GM12864 (cell line): ENCODE data around the gene OSBP2.

ENCODE experiments used
- DNase-seq: peaks from one replicate; pipeline ENCODE4 v3.0.0-alpha.2; 2011; ENCODE audit warnings: low read depth
- H3K4me3 ChIP-seq: 2 replicates; pipeline ENCODE4 v1.5.1; 2011; ENCODE audit warnings: mild to moderate bottlenecking, low read depth, low read length, control low read depth
- TF ChIP-seq, protein P1 (sequence below): IDR thresholded peaks from 2 replicates; pipeline ENCODE4 v1.5.1; 2011; ENCODE audit warnings: low read depth, mild to moderate bottlenecking, moderate library complexity, low read length, control low read depth, inconsistent platforms; ENCODE audit errors: missing control alignments

The OSBP2 gene

DNA sequence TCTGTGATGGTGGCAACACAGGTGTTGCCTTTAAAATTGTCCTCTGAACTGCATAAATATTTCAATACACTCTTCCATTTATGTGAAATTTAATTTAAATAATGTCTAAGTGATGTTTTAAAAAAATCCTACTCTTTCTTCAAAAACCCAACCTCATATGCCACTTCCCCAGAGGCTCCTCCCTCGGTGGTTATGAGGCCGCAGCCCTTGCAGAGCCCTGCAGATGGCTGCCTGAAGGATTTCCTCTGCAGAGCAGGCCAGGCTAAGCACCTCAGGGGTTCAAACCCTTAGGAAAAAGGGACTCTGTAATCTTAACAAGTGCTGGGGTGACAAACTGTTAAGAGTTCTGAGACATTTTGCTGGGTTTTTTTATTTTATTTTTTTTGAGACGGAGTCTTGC is 248.7 kb downstream of the OSBP2 start:
- DNase-seq = no peak
- no peak overlapping the region for H3K4me3 ChIP-seq
- TF ChIP-seq, protein P1, sequence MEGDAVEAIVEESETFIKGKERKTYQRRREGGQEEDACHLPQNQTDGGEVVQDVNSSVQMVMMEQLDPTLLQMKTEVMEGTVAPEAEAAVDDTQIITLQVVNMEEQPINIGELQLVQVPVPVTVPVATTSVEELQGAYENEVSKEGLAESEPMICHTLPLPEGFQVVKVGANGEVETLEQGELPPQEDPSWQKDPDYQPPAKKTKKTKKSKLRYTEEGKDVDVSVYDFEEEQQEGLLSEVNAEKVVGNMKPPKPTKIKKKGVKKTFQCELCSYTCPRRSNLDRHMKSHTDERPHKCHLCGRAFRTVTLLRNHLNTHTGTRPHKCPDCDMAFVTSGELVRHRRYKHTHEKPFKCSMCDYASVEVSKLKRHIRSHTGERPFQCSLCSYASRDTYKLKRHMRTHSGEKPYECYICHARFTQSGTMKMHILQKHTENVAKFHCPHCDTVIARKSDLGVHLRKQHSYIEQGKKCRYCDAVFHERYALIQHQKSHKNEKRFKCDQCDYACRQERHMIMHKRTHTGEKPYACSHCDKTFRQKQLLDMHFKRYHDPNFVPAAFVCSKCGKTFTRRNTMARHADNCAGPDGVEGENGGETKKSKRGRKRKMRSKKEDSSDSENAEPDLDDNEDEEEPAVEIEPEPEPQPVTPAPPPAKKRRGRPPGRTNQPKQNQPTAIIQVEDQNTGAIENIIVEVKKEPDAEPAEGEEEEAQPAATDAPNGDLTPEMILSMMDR = no peak

DNA sequence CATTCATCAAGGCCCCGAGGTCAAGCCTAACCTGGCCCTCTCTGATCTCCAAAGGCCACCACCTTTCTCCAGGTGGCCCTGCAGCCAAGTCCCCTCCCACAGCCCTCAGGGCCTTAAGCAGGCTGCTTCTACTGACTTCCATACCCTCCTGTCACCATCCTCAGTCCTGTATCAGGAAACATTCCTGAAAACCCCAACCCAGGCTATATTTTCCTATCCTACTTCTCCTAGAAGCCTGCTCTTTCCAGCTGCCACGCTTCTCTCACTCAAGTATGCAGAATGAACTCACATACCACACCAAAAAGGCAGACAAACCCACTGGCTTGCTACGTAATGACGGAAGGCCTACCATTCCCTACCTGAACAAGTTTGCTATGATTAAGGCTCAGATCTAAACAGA is 250.3 kb downstream of the OSBP2 start:
- TF ChIP-seq, protein P1 = no peak
- no peak overlapping the region for H3K4me3 ChIP-seq
- DNase-seq = no peak

DNA sequence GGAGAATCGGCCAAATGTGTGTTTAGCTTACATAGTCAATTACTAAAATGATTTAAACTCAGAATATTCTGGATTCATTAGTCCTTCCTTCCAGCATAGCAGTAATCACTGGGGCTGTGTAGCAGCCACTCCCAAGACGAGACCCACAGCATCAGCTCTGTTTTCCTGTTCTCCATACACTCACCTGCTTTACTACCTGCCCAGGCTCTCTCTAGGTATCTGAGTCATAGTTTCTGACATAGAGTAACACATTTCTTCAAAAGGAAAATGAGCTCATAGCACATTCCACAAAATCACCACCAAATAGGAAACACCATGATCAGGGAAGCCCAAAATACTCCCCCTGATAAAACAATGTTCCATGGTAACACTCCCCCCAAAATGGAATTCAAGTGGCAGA is 251.0 kb downstream of the OSBP2 start:
- DNase-seq = no peak
- no peak overlapping the region for H3K4me3 ChIP-seq

DNA sequence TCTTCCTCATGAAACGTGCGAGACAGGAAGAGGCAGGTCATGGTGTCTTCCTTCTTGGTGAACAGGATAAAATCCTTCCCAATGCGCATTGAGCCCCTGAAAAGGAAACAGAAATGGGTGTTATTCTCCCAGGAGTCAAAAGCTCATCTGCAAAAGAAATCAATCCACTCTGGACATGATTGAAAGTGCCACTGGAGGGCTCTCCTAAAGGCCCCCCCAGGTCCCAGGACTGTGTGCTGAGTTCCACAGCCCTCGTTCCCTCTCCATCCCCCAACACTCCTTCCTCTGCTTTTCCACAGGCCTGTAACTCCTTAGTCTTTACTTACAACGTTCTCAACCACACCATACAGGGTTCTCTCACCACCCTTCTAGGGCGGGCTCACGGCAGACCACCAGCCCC is 251.7 kb downstream of the OSBP2 start:
- TF ChIP-seq, protein P1 = no peak
- no peak overlapping the region for H3K4me3 ChIP-seq
- DNase-seq = no peak

More for the DNA sequence above, 251.0 kb downstream of the OSBP2 start:
- TF ChIP-seq, protein P1 = no peak

DNA sequence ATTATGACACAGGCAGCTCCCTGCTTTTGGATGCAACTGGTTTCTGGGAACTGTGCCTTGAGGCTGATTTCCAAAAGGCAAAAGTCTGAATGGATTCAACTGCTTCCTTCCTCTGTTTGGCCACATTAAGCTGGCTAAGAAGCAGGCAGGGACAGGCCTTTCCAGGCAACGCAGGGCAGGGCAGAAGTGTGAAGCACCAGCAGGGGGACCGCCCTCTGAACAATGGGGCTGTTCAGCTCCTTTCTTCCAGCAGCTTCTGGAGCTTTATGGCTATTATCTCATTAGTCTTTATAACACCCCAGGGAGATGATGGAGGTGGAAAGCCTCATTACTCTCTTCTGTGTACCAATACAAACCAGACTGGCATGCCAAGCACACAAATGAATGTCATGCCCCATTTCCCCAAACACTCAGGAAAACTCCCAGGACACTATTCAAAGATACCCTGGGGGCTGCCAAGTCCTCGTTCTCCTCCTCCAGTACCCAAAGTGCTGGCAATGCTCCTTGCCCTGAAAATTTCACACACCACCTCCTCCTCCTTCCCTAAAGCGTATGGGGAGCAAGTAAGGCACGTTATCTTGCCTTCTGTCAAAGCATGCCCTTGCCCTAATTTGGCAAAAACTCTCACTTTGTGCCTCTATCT is 252.6 kb downstream of the OSBP2 start:
- no peak overlapping the region for H3K4me3 ChIP-seq
- TF ChIP-seq, protein P1 = no peak
- DNase-seq = no peak

DNA sequence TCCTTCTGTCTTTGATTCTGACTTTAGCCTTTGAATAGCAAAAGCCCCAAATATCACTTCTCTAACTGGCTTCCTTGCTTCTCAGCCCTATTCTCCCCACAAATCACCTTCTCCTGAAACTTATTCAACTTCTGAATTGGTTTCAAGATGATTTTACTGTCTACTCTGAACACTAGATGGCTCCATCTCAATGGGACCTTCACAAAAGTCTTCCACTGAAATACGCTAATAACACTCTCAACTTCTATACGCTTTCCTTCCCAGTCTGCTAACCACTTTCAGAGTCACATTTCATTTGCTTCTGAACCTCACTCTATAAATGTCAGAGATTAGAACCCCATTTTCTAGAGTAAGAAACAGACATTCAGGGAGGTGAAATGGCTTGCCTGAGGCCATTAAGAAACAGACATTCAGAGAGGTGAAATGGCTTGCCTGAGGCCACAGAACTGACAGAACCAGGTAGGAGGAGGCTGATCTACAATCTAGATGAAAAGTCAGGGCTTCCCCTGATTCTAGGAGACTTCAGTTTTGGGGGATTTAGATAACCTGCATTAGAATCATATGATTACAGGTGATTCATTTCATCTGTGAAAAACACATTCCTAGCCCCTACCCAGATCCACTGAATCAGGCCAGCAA is 253.3 kb downstream of the OSBP2 start:
- DNase-seq = no peak
- TF ChIP-seq, protein P1 = peak; percentile 45

DNA sequence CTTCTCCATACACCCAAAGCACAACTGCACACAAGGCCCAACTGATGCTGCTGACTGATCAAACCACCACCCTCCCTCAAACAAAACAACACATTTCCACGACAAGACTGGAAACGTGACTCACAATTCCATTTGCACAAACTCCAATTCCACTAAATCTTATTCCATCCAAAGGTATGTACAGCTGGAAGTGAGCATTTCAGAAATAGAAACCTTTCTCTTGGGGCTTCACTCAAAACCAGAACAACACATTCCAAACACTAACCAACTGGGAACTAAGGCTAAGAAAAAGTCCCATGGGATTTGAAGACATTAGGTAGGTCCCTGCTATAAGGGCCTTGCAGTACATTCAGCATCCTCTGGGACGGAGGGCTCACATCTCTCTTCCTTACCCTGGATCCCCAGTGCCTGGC is 254.3 kb downstream of the OSBP2 start:
- TF ChIP-seq, protein P1 = no peak
- DNase-seq = no peak
- H3K4me3 ChIP-seq = no peak overlapping the region

More for the DNA sequence above, 253.3 kb downstream of the OSBP2 start:
- H3K4me3 ChIP-seq = no peak overlapping the region
